CD14-positive monocyte (primary cell): ENCODE measurements around the gene DSCAML1. TPM values are rescaled to one million over a fixed set of nuclear protein-coding genes. Genes with fewer than 3 reads are reported as not detected.
A peak's percentile ranks its signal among the peaks of the same experiment; 100 is the strongest.

Source experiments
- DNase-seq, 3 donors: peaks; one replicate each; pipeline ENCODE4 v3.0.0-alpha.2; 2011 to 2022
- H2AFZ ChIP-seq: 2 replicates; pipeline ENCODE4 v1.6.0; 2012; ENCODE audit warnings: mild to moderate bottlenecking, low read depth, low read length, inconsistent platforms; ENCODE audit not compliant: insufficient read depth, poor library complexity, severe bottlenecking
- H3K27ac ChIP-seq, 2 donors: 1 replicate in 1 of 2; 2 replicates in 1 of 2; pipeline ENCODE4 v1.5.1; 2012 to 2013; ENCODE audit warnings: low read length in 2 of 2, control low read depth in 1 of 2, inconsistent platforms in 1 of 2, low read depth in 1 of 2, mild to moderate bottlenecking in 1 of 2
- H3K27me3 ChIP-seq, 2 donors: one replicate each; pipeline versions ENCODE4 v1.6.0 to v1.6.1; 2011 to 2013; ENCODE audit warnings: low read length in 2 of 2; ENCODE audit not compliant: control insufficient read depth in 2 of 2, insufficient read depth in 2 of 2
- H3K36me3 ChIP-seq, 2 donors: replicated peaks in 1 of 2; 1 replicate in 1 of 2; 2 replicates in 1 of 2; pipeline versions ENCODE4 v1.5.1 to v1.6.1; 2012 to 2013; ENCODE audit warnings: low read length in 2 of 2, control low read depth in 1 of 2, inconsistent platforms in 1 of 2, mild to moderate bottlenecking in 1 of 2; ENCODE audit not compliant: insufficient read depth in 2 of 2, control insufficient read depth in 1 of 2
- H3K4me1 ChIP-seq, 2 donors: 1 replicate in 1 of 2; 2 replicates in 1 of 2; pipeline versions ENCODE4 v1.5.1 to v1.6.1; 2012 to 2013; ENCODE audit warnings: low read length in 2 of 2, control low read depth in 1 of 2, inconsistent platforms in 1 of 2, mild to moderate bottlenecking in 1 of 2, moderate library complexity in 1 of 2; ENCODE audit not compliant: insufficient read depth in 2 of 2, control insufficient read depth in 1 of 2
- H3K4me2 ChIP-seq: replicated peaks from 2 replicates; pipeline ENCODE3; 2012; ENCODE audit warnings: low read length, moderate library complexity, mild to moderate bottlenecking; ENCODE audit not compliant: poor library complexity, severe bottlenecking; ENCODE audit errors: extremely low read depth
- H3K4me3 ChIP-seq, 3 experiments: fragments of 200-600 bp in 1 of 3; sonication (generic) in 1 of 3; replicated peaks in 1 of 3; 1 replicate in 2 of 3; 2 replicates in 1 of 3; pipeline ENCODE4 v1.5.1; 2011 to 2013; ENCODE audit warnings: low read length in 3 of 3, mild to moderate bottlenecking in 3 of 3, control low read depth in 2 of 3, low read depth in 2 of 3, inconsistent platforms in 1 of 3, moderate library complexity in 1 of 3
- H3K79me2 ChIP-seq: 2 replicates; pipeline ENCODE4 v1.6.0; 2012; ENCODE audit warnings: mild to moderate bottlenecking, control low read depth, inconsistent platforms, low read length, moderate library complexity; ENCODE audit not compliant: insufficient read depth
- H3K9ac ChIP-seq: 2 replicates; pipeline ENCODE4 v1.6.0; 2017; ENCODE audit warnings: low read length, mild to moderate bottlenecking; ENCODE audit not compliant: insufficient read depth, poor library complexity, severe bottlenecking
- H3K9me3 ChIP-seq, 2 donors: replicated peaks in 1 of 2; 1 replicate in 1 of 2; 2 replicates in 1 of 2; pipeline versions ENCODE4 v1.5.1 to v1.6.1; 2012 to 2013; ENCODE audit warnings: low read length in 2 of 2, control low read depth in 1 of 2; ENCODE audit not compliant: control insufficient read depth in 1 of 2, insufficient read depth in 1 of 2
- H4K20me1 ChIP-seq: 2 replicates; pipeline ENCODE4 v1.6.0; 2012; ENCODE audit warnings: mild to moderate bottlenecking, low read length, control low read depth, moderate library complexity; ENCODE audit not compliant: insufficient read depth
- H3K27ac Mint-ChIP-seq, 7 donors: one replicate each; pipeline ENCODE4 v1.8.0; 2020; ENCODE audit warnings: mild to moderate bottlenecking in 7 of 7, mixed read lengths in 7 of 7, moderate library complexity in 6 of 7, inconsistent platforms in 2 of 7
- H3K27me3 Mint-ChIP-seq, 3 donors: one replicate each; pipeline ENCODE4 v1.8.0; 2021 to 2022; ENCODE audit warnings: low read depth in 3 of 3, mild to moderate bottlenecking in 3 of 3, mixed read lengths in 3 of 3, moderate library complexity in 3 of 3, inconsistent platforms in 1 of 3
- H3K36me3 Mint-ChIP-seq, 2 donors: one replicate each; pipeline ENCODE4 v1.8.0; 2020; ENCODE audit warnings: mixed read lengths in 2 of 2, inconsistent platforms in 1 of 2, mild to moderate bottlenecking in 1 of 2
- H3K4me1 Mint-ChIP-seq: one replicate; pipeline ENCODE4 v1.8.0; 2020; ENCODE audit warnings: mild to moderate bottlenecking, mixed read lengths
- H3K4me3 Mint-ChIP-seq, 2 donors: one replicate each; pipeline ENCODE4 v1.8.0; 2020; ENCODE audit warnings: mild to moderate bottlenecking in 2 of 2, mixed read lengths in 2 of 2, moderate library complexity in 1 of 2
- H3K9me3 Mint-ChIP-seq, 7 donors: one replicate each; pipeline ENCODE4 v1.8.0; 2020 to 2022; ENCODE audit warnings: mixed read lengths in 7 of 7, mild to moderate bottlenecking in 6 of 7, moderate library complexity in 6 of 7, inconsistent platforms in 2 of 7
- WGBS: methylation state at CpG from one replicate; pipeline ENCODE4 v1.1.5; 2013; ENCODE audit warnings: missing lambda C conversion rate; ENCODE audit not compliant: insufficient coverage; 5-methylcytosine and 5-hydroxymethylcytosine counted together
- intact Hi-C, 2 donors: fragments of 100-400 bp; cut with micrococcal nuclease; formaldehyde crosslinking; loops; one replicate each; pipeline versions ENCODE4 v1.15.0 to v1.15.1; 2023
- polyA plus RNA-seq, 3 donors: library from polyadenylated mRNA; depleted of rRNA in 1 of 3; unstranded in 2 of 3; stranded (reverse) in 1 of 3; fragments of 300-500 nt in 2 of 3; fragments of >200 nt in 1 of 3; fragmentation: Illumina TruSeq in 2 of 3; gene quantifications; 1 replicate in 2 of 3; 2 replicates in 1 of 3; pipeline ENCODE4 v1.2.3, GENCODE V29; 2012 to 2021
- TF ChIP-seq, protein P1 (sequence below): fragments of 200-600 bp; IDR thresholded peaks from one replicate; pipeline ENCODE4 v1.8.0; 2022; ENCODE audit warnings: antibody characterized with exemption, mild to moderate bottlenecking

DSCAML1 gene
- polyA plus RNA-seq, 3 donors = not detected

DNA sequence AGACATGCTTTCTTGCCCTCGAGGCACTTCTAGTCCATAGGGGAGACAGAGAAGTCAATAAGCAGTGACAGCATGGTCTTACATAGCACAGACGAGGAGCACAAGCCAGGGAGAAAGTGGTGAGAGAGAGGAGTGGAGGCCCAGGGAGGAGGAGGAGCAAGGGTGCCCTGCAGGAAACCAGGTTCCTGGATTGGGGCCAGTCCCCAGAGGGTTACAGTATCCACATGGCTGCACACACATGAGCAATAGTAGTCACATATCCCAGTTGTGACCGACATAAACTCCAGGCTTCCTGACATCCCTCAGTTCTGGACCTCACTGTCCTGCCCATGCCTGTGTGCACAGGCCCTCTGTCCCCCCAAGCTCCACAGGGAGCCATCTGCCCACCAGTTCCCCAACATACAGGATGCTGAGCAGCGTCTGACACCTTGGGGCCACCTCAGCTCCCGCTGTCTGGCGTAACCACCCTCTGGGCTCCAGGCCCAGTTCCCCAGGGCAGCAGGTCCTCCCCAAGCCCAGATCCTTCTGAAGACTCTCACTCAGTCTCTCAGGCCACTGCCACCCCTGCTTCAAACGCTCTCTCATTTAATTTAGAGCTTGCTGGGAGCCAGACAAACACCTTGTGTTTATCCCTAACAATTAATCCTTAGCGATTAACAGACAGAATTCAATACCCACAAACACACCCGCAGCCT is 53.7 kb downstream of the DSCAML1 start:
- Mint-ChIP-seq H3K4me1 (peaks cover 15% of the 10 kb centered on the region), H3K27me3 (peaks cover 14 to 21% (median 21%) of the 10 kb centered on the region in 3 donors), H3K27ac (peak overlapping the region in 2 of 7 donors; percentile 31 to 67), H3K36me3 (no peaks in the 10 kb centered on the region), H3K9me3 (peaks cover 0 to 22% (median 8%) of the 10 kb centered on the region in 7 donors), H3K4me3 (peak overlapping the region in 1 of 2 donors; percentile 29)
- H3K27me3 ChIP-seq = peaks cover 0 to 4% of the 10 kb centered on the region in 2 donors
- WGBS = 20% methylated on average over 9 of the region's 9 CpGs
- H3K4me1 ChIP-seq = peaks cover 0 to 5% of the 10 kb centered on the region in 2 donors
- no peaks in the 10 kb centered on the region for H4K20me1 ChIP-seq
- no peaks in the 10 kb centered on the region for H3K79me2 ChIP-seq
- intact Hi-C loops = no loop called here
- TF ChIP-seq, protein P1, sequence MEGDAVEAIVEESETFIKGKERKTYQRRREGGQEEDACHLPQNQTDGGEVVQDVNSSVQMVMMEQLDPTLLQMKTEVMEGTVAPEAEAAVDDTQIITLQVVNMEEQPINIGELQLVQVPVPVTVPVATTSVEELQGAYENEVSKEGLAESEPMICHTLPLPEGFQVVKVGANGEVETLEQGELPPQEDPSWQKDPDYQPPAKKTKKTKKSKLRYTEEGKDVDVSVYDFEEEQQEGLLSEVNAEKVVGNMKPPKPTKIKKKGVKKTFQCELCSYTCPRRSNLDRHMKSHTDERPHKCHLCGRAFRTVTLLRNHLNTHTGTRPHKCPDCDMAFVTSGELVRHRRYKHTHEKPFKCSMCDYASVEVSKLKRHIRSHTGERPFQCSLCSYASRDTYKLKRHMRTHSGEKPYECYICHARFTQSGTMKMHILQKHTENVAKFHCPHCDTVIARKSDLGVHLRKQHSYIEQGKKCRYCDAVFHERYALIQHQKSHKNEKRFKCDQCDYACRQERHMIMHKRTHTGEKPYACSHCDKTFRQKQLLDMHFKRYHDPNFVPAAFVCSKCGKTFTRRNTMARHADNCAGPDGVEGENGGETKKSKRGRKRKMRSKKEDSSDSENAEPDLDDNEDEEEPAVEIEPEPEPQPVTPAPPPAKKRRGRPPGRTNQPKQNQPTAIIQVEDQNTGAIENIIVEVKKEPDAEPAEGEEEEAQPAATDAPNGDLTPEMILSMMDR = no peak
- H3K4me2 ChIP-seq = no peak overlapping the region
- no peak overlapping the region for H3K4me3 ChIP-seq
- no peak overlapping the region for H3K9ac ChIP-seq
- DNase-seq = no peak
- H3K27ac ChIP-seq = no peak overlapping the region
- no peaks in the 10 kb centered on the region for H3K36me3 ChIP-seq
- no peak overlapping the region for H2AFZ ChIP-seq
- peaks cover 11% of the 10 kb centered on the region in 2 donors for H3K9me3 ChIP-seq

DNA sequence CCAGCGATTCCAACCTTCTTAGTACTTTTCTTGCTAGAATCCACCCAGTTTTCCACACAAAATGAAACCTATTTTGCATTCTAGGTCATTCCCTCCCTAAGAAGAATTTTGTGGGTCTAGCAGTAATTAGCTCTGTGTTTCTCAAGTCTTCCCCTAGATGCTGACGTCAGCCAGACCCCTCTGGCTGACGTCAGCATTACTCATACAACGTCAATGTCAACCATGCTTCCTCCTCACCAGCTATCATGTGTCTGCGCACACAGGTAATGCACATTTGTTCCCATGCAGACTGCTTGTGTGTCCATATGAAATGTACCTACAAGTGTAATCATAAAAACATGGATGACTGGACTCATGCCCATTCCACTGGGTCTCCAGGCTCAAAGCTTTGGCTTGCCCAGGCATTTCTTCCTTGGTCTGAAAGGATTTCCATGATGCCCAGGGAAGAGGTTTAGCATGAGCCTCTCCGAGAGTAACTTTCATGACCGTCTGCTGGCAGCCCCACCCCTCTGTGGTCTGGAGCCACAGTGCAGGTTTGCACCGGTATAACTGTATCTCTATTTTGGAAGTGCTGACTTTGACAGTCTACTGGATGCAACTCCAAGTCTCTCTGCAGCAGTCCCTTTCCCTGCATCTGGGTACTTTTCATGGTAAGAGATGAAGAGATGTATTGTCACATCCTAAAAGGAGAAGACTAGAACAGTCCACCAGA is 58.6 kb downstream of the DSCAML1 start:
- Histone ChIP-seq H3K36me3 (no peaks in the 10 kb centered on the region), H3K4me3 (no peak overlapping the region), H3K79me2 (no peaks in the 10 kb centered on the region), H3K4me2 (no peak overlapping the region), H3K9me3 (peaks cover 11% of the 10 kb centered on the region in 2 donors), H2AFZ (no peak overlapping the region), H3K27ac (no peak overlapping the region), H3K27me3 (peaks cover 0 to 4% of the 10 kb centered on the region in 2 donors), H4K20me1 (no peaks in the 10 kb centered on the region), H3K4me1 (peaks cover 17 to 18% of the 10 kb centered on the region in 2 donors), H3K9ac (no peak overlapping the region)
- TF ChIP-seq, protein P1 = no peak
- WGBS = 37% methylated on average over 5 of the region's 8 CpGs
- Mint-ChIP-seq H3K27me3 (peaks cover 13 to 15% (median 14%) of the 10 kb centered on the region in 3 donors), H3K27ac (no peak overlapping the region), H3K9me3 (peaks cover 0 to 22% (median 8%) of the 10 kb centered on the region in 7 donors), H3K4me1 (peaks cover 21% of the 10 kb centered on the region), H3K36me3 (no peaks in the 10 kb centered on the region), H3K4me3 (no peak overlapping the region)
- intact Hi-C loops = no loop called here
- DNase-seq = no peak
